Endothelial cell (in vitro differentiated cells): ENCODE data around the gene PAQR3. TPM values are rescaled to one million over a fixed set of nuclear protein-coding genes. Genes with fewer than 3 reads are reported as not detected.
"Not testable (repeated sequence)": the region's sequence is repeated elsewhere in the genome, so short reads cannot be mapped to it uniquely, and the experiment has no call there.

Source experiments
- DNase-seq: peaks from one replicate; pipeline ENCODE4 v3.0.0; 2021; ENCODE audit warnings: low spot score
- H3K27ac Mint-ChIP-seq: one replicate; pipeline ENCODE4 v1.8.0; 2021; ENCODE audit warnings: mixed read lengths, inconsistent platforms; ENCODE audit not compliant: unreplicated experiment
- H3K27me3 Mint-ChIP-seq: one replicate; pipeline ENCODE4 v1.8.0; 2021; ENCODE audit warnings: mild to moderate bottlenecking, moderate library complexity, mixed read lengths, inconsistent platforms; ENCODE audit not compliant: unreplicated experiment
- H3K36me3 Mint-ChIP-seq: one replicate; pipeline ENCODE4 v1.8.0; 2021; ENCODE audit warnings: mild to moderate bottlenecking, low read depth, mixed read lengths, inconsistent platforms; ENCODE audit not compliant: unreplicated experiment
- H3K4me1 Mint-ChIP-seq: one replicate; pipeline ENCODE4 v1.8.0; 2021; ENCODE audit warnings: mild to moderate bottlenecking, mixed read lengths, inconsistent platforms; ENCODE audit not compliant: unreplicated experiment
- H3K4me3 Mint-ChIP-seq: one replicate; pipeline ENCODE4 v1.8.0; 2021; ENCODE audit warnings: mild to moderate bottlenecking, mixed read lengths, inconsistent platforms; ENCODE audit not compliant: unreplicated experiment
- H3K9me3 Mint-ChIP-seq: one replicate; pipeline ENCODE4 v1.8.0; 2021; ENCODE audit warnings: mixed read lengths, inconsistent platforms; ENCODE audit not compliant: unreplicated experiment
- CTCF ChIP-seq: fragments of 200-600 bp; sonication (generic); IDR thresholded peaks from one replicate; pipeline ENCODE4 v1.5.0; 2021; ENCODE audit warnings: antibody characterized with exemption; ENCODE audit not compliant: unreplicated experiment
- total RNA-seq: library from RNA; stranded (reverse); fragmentation: NEBNext Ultra II Directional; extraction: Animal tissue kit (Norgen Biotek cat#: 25700); gene quantifications from one replicate; pipeline ENCODE4 v1.2.1, GENCODE V29; 2021; ENCODE audit not compliant: unreplicated experiment

PAQR3 gene
- total RNA-seq, 1 donor from 2014 or later, result 28.9 TPM

- no peak for TF ChIP-seq CTCF
- no peaks in the 10 kb centered on the region for H3K9me3 Mint-ChIP-seq
- peaks cover 16% of the 10 kb centered on the region for H3K4me1 Mint-ChIP-seq
- H3K27me3 Mint-ChIP-seq, result no peaks in the 10 kb centered on the region
- peak overlapping the region; percentile 16 for H3K4me3 Mint-ChIP-seq
- no peak for DNase-seq
- peak overlapping the region; percentile 49 for H3K27ac Mint-ChIP-seq
- peaks cover 34% of the 10 kb centered on the region for H3K36me3 Mint-ChIP-seq
Observed at GRCh38 chr4:78885598-78885997, 53.6 kb downstream of the PAQR3 start.

GRCh38 chr4:78880874-78881492 lies 58.3 kb downstream of the PAQR3 start:
- no peak overlapping the region for H3K27ac Mint-ChIP-seq
- H3K9me3 Mint-ChIP-seq, result no peaks in the 10 kb centered on the region

GRCh38 chr4:78878031-78878430 lies 61.2 kb downstream of the PAQR3 start:
- no peaks in the 10 kb centered on the region for H3K27me3 Mint-ChIP-seq
- H3K36me3 Mint-ChIP-seq, result peaks cover 16% of the 10 kb centered on the region
- no peak for TF ChIP-seq CTCF
- DNase-seq, result no peak
- H3K4me3 Mint-ChIP-seq, result no peak overlapping the region
- H3K27ac Mint-ChIP-seq, result no peak overlapping the region
- H3K9me3 Mint-ChIP-seq, result no peaks in the 10 kb centered on the region
- no peaks in the 10 kb centered on the region for H3K4me1 Mint-ChIP-seq

More at GRCh38 chr4:78880874-78881492, 58.3 kb downstream of the PAQR3 start:
- peaks cover 5% of the 10 kb centered on the region for H3K4me1 Mint-ChIP-seq
- H3K27me3 Mint-ChIP-seq, result no peaks in the 10 kb centered on the region
- peaks cover 12% of the 10 kb centered on the region for H3K36me3 Mint-ChIP-seq
- no peak for DNase-seq
- no peak overlapping the region for H3K4me3 Mint-ChIP-seq
- TF ChIP-seq CTCF, result no peak

GRCh38 chr4:78876568-78877320 lies 62.5 kb downstream of the PAQR3 start:
- H3K9me3 Mint-ChIP-seq, result no peaks in the 10 kb centered on the region
- no peak overlapping the region for H3K4me3 Mint-ChIP-seq
- no peak overlapping the region for H3K27ac Mint-ChIP-seq
- no peaks in the 10 kb centered on the region for H3K4me1 Mint-ChIP-seq
- H3K27me3 Mint-ChIP-seq, result no peaks in the 10 kb centered on the region
- DNase-seq, result no peak
- H3K36me3 Mint-ChIP-seq, result peaks cover 27% of the 10 kb centered on the region
- TF ChIP-seq CTCF, result no peak

- TF ChIP-seq CTCF, result no peak
- no peak overlapping the region for H3K4me3 Mint-ChIP-seq
- H3K4me1 Mint-ChIP-seq, result no peaks in the 10 kb centered on the region
- H3K27me3 Mint-ChIP-seq, result peaks cover 3% of the 10 kb centered on the region
- peaks cover 57% of the 10 kb centered on the region for H3K36me3 Mint-ChIP-seq
- no peak overlapping the region for H3K27ac Mint-ChIP-seq
- no peaks in the 10 kb centered on the region for H3K9me3 Mint-ChIP-seq
- DNase-seq, result no peak
Observed at GRCh38 chr4:78870056-78870455, 69.2 kb downstream of the PAQR3 start.

GRCh38 chr4:78868712-78869111 lies 70.5 kb downstream of the PAQR3 start:
- not testable (repeated sequence) for H3K9me3 Mint-ChIP-seq, H3K4me1 Mint-ChIP-seq, DNase-seq, H3K4me3 Mint-ChIP-seq, H3K27me3 Mint-ChIP-seq
- Mint-ChIP-seq H3K27ac (peak overlapping the region; percentile 48), H3K36me3 (peaks cover 57% of the 10 kb centered on the region)
